ENCODE data around the gene NSMF. TPM values are rescaled to one million over a fixed set of nuclear protein-coding genes. Genes with fewer than 3 reads are reported as not detected.

Gene NSMF
- total and polyA plus RNA-seq, 4 donors = 13.8 to 39.8 (median 30.1) TPM

GRCh38 chr9:137408651-137409405, 50.3 kb downstream of the NSMF start:
- H3K27me3 ChIP-seq (ENCODE audit: control insufficient read depth in 3 of 3, insufficient read depth in 3 of 3, low read length in 2 of 3) = no peaks in the 10 kb centered on the region
- DNase-seq (no peak), ATAC-seq (ENCODE audit: insufficient read depth, low FRiP score) (no peak)
- no peaks in the 10 kb centered on the region for H3K9me3 ChIP-seq (ENCODE audit: control insufficient read depth in 4 of 4, insufficient read depth in 3 of 4, low read length in 3 of 4)
- no peak for TF ChIP-seq CTCF (IDR thresholded peaks at IDR 0.05; ENCODE audit: control extremely low read depth, extremely low read depth)
- H3K9ac ChIP-seq (ENCODE audit: insufficient read depth in 1 of 2, low read length in 2 of 2) = no peak overlapping the region
- WGBS, 2 donors = 95 to 97% methylated on average over 24 of the region's 24 CpGs
- peaks cover 0 to 18% (median 3%) of the 10 kb centered on the region in 5 donors for H3K4me1 ChIP-seq (ENCODE audit: control insufficient read depth in 5 of 5, insufficient read depth in 5 of 5, low read length in 5 of 5)
- H3K4me3 ChIP-seq = no peak overlapping the region
- peaks cover 0 to 2% (median 0%) of the 10 kb centered on the region in 4 donors for H3K36me3 ChIP-seq (ENCODE audit: control insufficient read depth in 4 of 4, insufficient read depth in 4 of 4, low read length in 4 of 4)
- H3K27ac ChIP-seq (ENCODE audit: low read depth in 1 of 2, low read length in 1 of 2) = no peak overlapping the region

- Histone ChIP-seq H3K4me3 (no peak overlapping the region), H3K9me3 (ENCODE audit: control insufficient read depth in 4 of 4, insufficient read depth in 3 of 4, low read length in 3 of 4) (no peaks in the 10 kb centered on the region), H3K27ac (ENCODE audit: low read depth in 1 of 2, low read length in 1 of 2) (no peak overlapping the region), H3K4me1 (ENCODE audit: control insufficient read depth in 5 of 5, insufficient read depth in 5 of 5, low read length in 5 of 5) (peaks cover 0 to 18% (median 2%) of the 10 kb centered on the region in 5 donors), H3K36me3 (ENCODE audit: control insufficient read depth in 4 of 4, insufficient read depth in 4 of 4, low read length in 4 of 4) (peaks cover 0 to 2% (median 0%) of the 10 kb centered on the region in 4 donors), H3K9ac (ENCODE audit: insufficient read depth in 1 of 2, low read length in 2 of 2) (no peak overlapping the region), H3K27me3 (ENCODE audit: control insufficient read depth in 3 of 3, insufficient read depth in 3 of 3, low read length in 2 of 3) (no peaks in the 10 kb centered on the region)
- TF ChIP-seq CTCF (IDR thresholded peaks at IDR 0.05; ENCODE audit: control extremely low read depth, extremely low read depth) = no peak
- no peak for DNase-seq
- no peak for ATAC-seq (ENCODE audit: insufficient read depth, low FRiP score)
- 66 to 85% methylated on average over 31 of the region's 31 CpGs for WGBS, 2 donors
Observed at GRCh38 chr9:137407590-137408300, 51.4 kb downstream of the NSMF start.

GRCh38 chr9:137406876-137407589, 52.1 kb downstream of the NSMF start:
- ATAC-seq (ENCODE audit: insufficient read depth, low FRiP score) = peak; percentile 44
- Histone ChIP-seq H3K27ac (ENCODE audit: low read depth in 1 of 2, low read length in 1 of 2) (peak overlapping the region; percentile 38 to 44), H3K27me3 (ENCODE audit: control insufficient read depth in 3 of 3, insufficient read depth in 3 of 3, low read length in 2 of 3) (no peaks in the 10 kb centered on the region), H3K4me3 (no peak overlapping the region), H3K36me3 (ENCODE audit: control insufficient read depth in 4 of 4, insufficient read depth in 4 of 4, low read length in 4 of 4) (peaks cover 0 to 2% (median 0%) of the 10 kb centered on the region in 4 donors), H3K4me1 (ENCODE audit: control insufficient read depth in 5 of 5, insufficient read depth in 5 of 5, low read length in 5 of 5) (peaks cover 0 to 18% (median 0%) of the 10 kb centered on the region in 5 donors), H3K9ac (ENCODE audit: insufficient read depth in 1 of 2, low read length in 2 of 2) (no peak overlapping the region), H3K9me3 (ENCODE audit: control insufficient read depth in 4 of 4, insufficient read depth in 3 of 4, low read length in 3 of 4) (no peaks in the 10 kb centered on the region)
- WGBS, 2 donors = 4 to 9% methylated on average over 32 to 63 of the region's 63 CpGs
- TF ChIP-seq CTCF (IDR thresholded peaks at IDR 0.05; ENCODE audit: control extremely low read depth, extremely low read depth) = peak; percentile 58
- peak; percentile 66 to 80 (median 76) for DNase-seq

All from lung (tissue), 12 donors.